H1 (cell line): ENCODE data around the gene SLC35B1. TPM values are rescaled to one million over a fixed set of nuclear protein-coding genes. Genes with fewer than 3 reads are reported as not detected.

Experiments
- CHD1 ChIP-seq: IDR thresholded peaks from 2 replicates; pipeline ENCODE4 v1.6.1; 2012; ENCODE audit warnings: low read depth, low read length, improper control_type of control experiment
- CHD7 ChIP-seq: fragments of 300-600 bp; sonication (generic); IDR thresholded peaks from 2 replicates; pipeline ENCODE4 v1.7.1; 2012; ENCODE audit warnings: low read length, moderate library complexity, mild to moderate bottlenecking, inconsistent platforms; ENCODE audit not compliant: insufficient replicate concordance
- HDAC2 ChIP-seq, 2 experiments: fragments of 300-600 bp in 1 of 2; sonication (generic) in 1 of 2; IDR thresholded peaks; 2 replicates each; pipeline ENCODE4 v1.6.1; 2011 to 2012; ENCODE audit warnings: low read depth in 2 of 2, low read length in 2 of 2, mild to moderate bottlenecking in 2 of 2, moderate library complexity in 2 of 2, borderline replicate concordance in 1 of 2, inconsistent platforms in 1 of 2
- polyA plus RNA-seq, 7 experiments: library from polyadenylated mRNA; depleted of rRNA in 3 of 7; stranded (reverse) in 5 of 7; unstranded in 2 of 7; fragments of >200 nt in 5 of 7; fragments of 200-250 nt in 2 of 7; gene quantifications; 1 replicate in 5 of 7; 2 replicates in 1 of 7; 4 replicates in 1 of 7; pipeline versions ENCODE4 v1.2.1 to v1.2.3, GENCODE V29; 2011 to 2013; ENCODE audit warnings: missing spikeins in 2 of 7, mixed read lengths in 2 of 7
- total RNA-seq: library from RNA; stranded (reverse); fragmentation: NEBNext Ultra II Directional; extraction: Animal tissue kit (Norgen Biotek cat#: 25700); gene quantifications from 2 replicates; pipeline ENCODE4 v1.2.1, GENCODE V29; 2021

SLC35B1 gene
- total and polyA plus RNA-seq, 2 of the 8 experiments (the other 6 are each of a cell fraction or from before 2014, with no cell fraction given), result 56.5 to 87.7 TPM

- TF ChIP-seq CHD7 (no peak), CHD1 (no peak), HDAC2 (IDR thresholded peaks at IDR 0.05; ENCODE audit: borderline replicate concordance in 1 of 2, low read depth in 2 of 2, low read length in 2 of 2) (no peak)
Observed at GRCh38 chr17:49742166-49742638, 34.4 kb upstream of the SLC35B1 start (continued).
